Measurements from ENCODE around the gene NUP205. TPM values are rescaled to one million over a fixed set of nuclear protein-coding genes. Genes with fewer than 3 reads are reported as not detected.

The NUP205 gene
- total RNA-seq, 1 experiment from 2014 or later = 148 TPM

DNA sequence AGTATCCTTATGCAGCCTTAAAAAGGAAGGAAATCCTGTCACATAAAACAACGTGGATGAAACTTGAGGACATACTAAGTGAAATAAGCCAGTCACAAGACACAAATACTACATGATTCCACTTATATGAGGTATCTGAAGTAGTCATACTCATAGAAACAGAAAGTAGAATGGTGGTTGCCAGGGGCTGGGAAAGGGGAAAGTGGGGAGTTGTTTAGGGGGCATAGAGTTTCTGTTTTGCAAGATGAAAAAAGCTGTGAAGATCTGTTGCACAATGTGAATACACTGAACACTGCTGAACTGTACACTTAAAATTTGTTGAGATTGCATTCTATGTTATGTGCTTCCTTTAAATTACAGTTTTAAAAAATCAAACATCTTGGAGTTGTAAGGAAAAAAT is 2.9 kb downstream of the NUP205 start:
- Histone ChIP-seq H3K27ac (ENCODE audit: low read depth, low read length, poor library complexity, severe bottlenecking) (no peak overlapping the region), H3K9me3 (ENCODE audit: low read depth, low read length, poor library complexity, severe bottlenecking) (no peaks in the 10 kb centered on the region), H3K27me3 (replicated peaks; ENCODE audit: insufficient read depth, low read depth, low read length, poor library complexity) (no peaks in the 10 kb centered on the region), H3K4me1 (ENCODE audit: insufficient read depth, low read length, poor library complexity, severe bottlenecking) (peaks cover 11% of the 10 kb centered on the region), H3K4me3 (ENCODE audit: low read depth, low read length, poor library complexity, severe bottlenecking) (no peak overlapping the region), H3K36me3 (ENCODE audit: insufficient read depth, low read length, poor library complexity, severe bottlenecking) (no peaks in the 10 kb centered on the region)
- TF ChIP-seq EZH2 (IDR thresholded peaks at IDR 0.05; ENCODE audit: borderline replicate concordance, low read depth, low read length, poor library complexity, severe bottlenecking) = no peak
- TF ChIP-seq, protein P1, sequence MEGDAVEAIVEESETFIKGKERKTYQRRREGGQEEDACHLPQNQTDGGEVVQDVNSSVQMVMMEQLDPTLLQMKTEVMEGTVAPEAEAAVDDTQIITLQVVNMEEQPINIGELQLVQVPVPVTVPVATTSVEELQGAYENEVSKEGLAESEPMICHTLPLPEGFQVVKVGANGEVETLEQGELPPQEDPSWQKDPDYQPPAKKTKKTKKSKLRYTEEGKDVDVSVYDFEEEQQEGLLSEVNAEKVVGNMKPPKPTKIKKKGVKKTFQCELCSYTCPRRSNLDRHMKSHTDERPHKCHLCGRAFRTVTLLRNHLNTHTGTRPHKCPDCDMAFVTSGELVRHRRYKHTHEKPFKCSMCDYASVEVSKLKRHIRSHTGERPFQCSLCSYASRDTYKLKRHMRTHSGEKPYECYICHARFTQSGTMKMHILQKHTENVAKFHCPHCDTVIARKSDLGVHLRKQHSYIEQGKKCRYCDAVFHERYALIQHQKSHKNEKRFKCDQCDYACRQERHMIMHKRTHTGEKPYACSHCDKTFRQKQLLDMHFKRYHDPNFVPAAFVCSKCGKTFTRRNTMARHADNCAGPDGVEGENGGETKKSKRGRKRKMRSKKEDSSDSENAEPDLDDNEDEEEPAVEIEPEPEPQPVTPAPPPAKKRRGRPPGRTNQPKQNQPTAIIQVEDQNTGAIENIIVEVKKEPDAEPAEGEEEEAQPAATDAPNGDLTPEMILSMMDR (conservative IDR thresholded peaks at IDR 0.05; ENCODE audit: low read depth, low read length) = no peak
- ChIA-PET CTCF (no interaction called here), POLR2A (ENCODE audit: low non-redundant PET) (no interaction called here)
- no peak for DNase-seq (ENCODE audit: low spot score)
- intact Hi-C loops (cut with micrococcal nuclease; ENCODE audit: unreplicated experiment) = no loop called here
- BruUV-seq (replicated peaks) = no TSS peak

DNA sequence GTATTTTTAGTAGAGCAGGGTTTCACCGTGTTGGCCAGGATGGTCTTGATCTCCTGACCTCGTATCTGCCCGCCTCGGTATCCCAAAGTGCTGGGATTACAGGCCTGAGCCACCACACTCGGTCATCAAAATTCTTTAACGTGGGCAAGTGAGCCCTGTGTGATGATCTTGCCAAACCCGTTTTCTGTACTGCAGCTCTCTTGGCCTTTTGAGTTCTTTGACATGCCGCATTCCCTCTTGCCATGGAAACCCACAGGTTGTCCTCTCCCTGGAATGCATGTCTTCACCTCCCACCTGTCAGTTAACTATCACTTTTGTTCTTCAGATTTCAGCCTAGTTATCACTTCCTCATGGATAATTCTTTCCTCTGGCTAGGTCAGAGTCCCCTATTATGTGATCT is 5.0 kb downstream of the NUP205 start:
- H3K27me3 ChIP-seq (replicated peaks; ENCODE audit: insufficient read depth, low read depth, low read length, poor library complexity) = no peaks in the 10 kb centered on the region
- no peaks in the 10 kb centered on the region for H3K9me3 ChIP-seq (ENCODE audit: low read depth, low read length, poor library complexity, severe bottlenecking)
- POLR2A ChIA-PET (ENCODE audit: low non-redundant PET) = no interaction called here
- peaks cover 11% of the 10 kb centered on the region for H3K4me1 ChIP-seq (ENCODE audit: insufficient read depth, low read length, poor library complexity, severe bottlenecking)
- H3K4me3 ChIP-seq (ENCODE audit: low read depth, low read length, poor library complexity, severe bottlenecking) = no peak overlapping the region
- H3K36me3 ChIP-seq (ENCODE audit: insufficient read depth, low read length, poor library complexity, severe bottlenecking) = no peaks in the 10 kb centered on the region
- intact Hi-C loops (cut with micrococcal nuclease; ENCODE audit: unreplicated experiment) = no loop called here
- no TSS peak for BruUV-seq (replicated peaks)
- DNase-seq (ENCODE audit: low spot score) = no peak
- CTCF ChIA-PET = interaction anchor here (0.5 kb wide), 1 partner anchor 109 kb away, joined by 3 read pairs; no protein-coding TSS in a partner anchor
- TF ChIP-seq, protein P1 (conservative IDR thresholded peaks at IDR 0.05; ENCODE audit: low read depth, low read length) = no peak
- TF ChIP-seq EZH2 (IDR thresholded peaks at IDR 0.05; ENCODE audit: borderline replicate concordance, low read depth, low read length, poor library complexity, severe bottlenecking) = no peak
- no peak overlapping the region for H3K27ac ChIP-seq (ENCODE audit: low read depth, low read length, poor library complexity, severe bottlenecking)

DNA sequence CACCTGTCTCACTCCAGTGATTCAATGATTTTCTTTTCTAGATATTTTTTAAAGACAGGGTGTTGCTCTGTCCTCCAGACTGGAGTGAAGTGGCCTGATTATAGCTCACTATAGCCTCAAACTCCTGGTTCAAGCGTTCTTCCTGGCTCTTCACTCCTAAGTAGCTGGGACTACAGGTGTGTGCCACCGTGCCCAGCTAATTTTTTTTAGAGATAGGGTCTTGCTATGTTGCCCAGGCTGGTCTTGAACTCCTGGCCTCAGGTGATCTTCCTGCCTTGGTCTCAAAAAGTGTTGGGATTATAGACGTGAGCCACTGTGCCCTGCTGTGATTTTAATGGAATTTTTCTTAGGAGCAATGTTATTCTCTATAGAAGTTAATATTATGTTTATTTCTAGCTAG is 14.1 kb downstream of the NUP205 start:
- no peak overlapping the region for H3K27ac ChIP-seq (ENCODE audit: low read depth, low read length, poor library complexity, severe bottlenecking)
- intact Hi-C loops (cut with micrococcal nuclease; ENCODE audit: unreplicated experiment) = no loop called here
- ChIA-PET POLR2A (ENCODE audit: low non-redundant PET) (no interaction called here), CTCF (no interaction called here)
- H3K9me3 ChIP-seq (ENCODE audit: low read depth, low read length, poor library complexity, severe bottlenecking) = no peaks in the 10 kb centered on the region
- TF ChIP-seq, protein P1 (conservative IDR thresholded peaks at IDR 0.05; ENCODE audit: low read depth, low read length) = no peak
- TF ChIP-seq EZH2 (IDR thresholded peaks at IDR 0.05; ENCODE audit: borderline replicate concordance, low read depth, low read length, poor library complexity, severe bottlenecking) = no peak
- BruUV-seq (replicated peaks) = no TSS peak
- no peak overlapping the region for H3K4me3 ChIP-seq (ENCODE audit: low read depth, low read length, poor library complexity, severe bottlenecking)
- peaks cover 59% of the 10 kb centered on the region for H3K36me3 ChIP-seq (ENCODE audit: insufficient read depth, low read length, poor library complexity, severe bottlenecking)
- DNase-seq (ENCODE audit: low spot score) = no peak
- H3K4me1 ChIP-seq (ENCODE audit: insufficient read depth, low read length, poor library complexity, severe bottlenecking) = no peaks in the 10 kb centered on the region
- no peaks in the 10 kb centered on the region for H3K27me3 ChIP-seq (replicated peaks; ENCODE audit: insufficient read depth, low read depth, low read length, poor library complexity)
